Progenitor cell of endocrine pancreas (in vitro differentiated cells): ENCODE data around the gene ADCK2. TPM values are rescaled to one million over a fixed set of nuclear protein-coding genes. Genes with fewer than 3 reads are reported as not detected.

ENCODE experiments used
- DNase-seq: peaks from one replicate; pipeline ENCODE4 v3.0.0; 2021; ENCODE audit warnings: low spot score; ENCODE audit not compliant: unreplicated experiment
- H3K27ac Mint-ChIP-seq: 2 replicates; pipeline ENCODE4 v1.8.0; 2021; ENCODE audit warnings: mild to moderate bottlenecking, moderate library complexity, mixed read lengths
- H3K27me3 Mint-ChIP-seq: 2 replicates; pipeline ENCODE4 v1.8.0; 2021; ENCODE audit warnings: mixed read lengths
- H3K36me3 Mint-ChIP-seq: 2 replicates; pipeline ENCODE4 v1.8.0; 2022; ENCODE audit warnings: mixed read lengths; ENCODE audit not compliant: insufficient read depth
- H3K4me1 Mint-ChIP-seq: 2 replicates; pipeline ENCODE4 v1.8.0; 2021; ENCODE audit warnings: low read depth, mixed read lengths
- H3K4me3 Mint-ChIP-seq: 2 replicates; pipeline ENCODE4 v1.8.0; 2021; ENCODE audit warnings: low read depth, mild to moderate bottlenecking, moderate library complexity, mixed read lengths
- H3K9me3 Mint-ChIP-seq: 2 replicates; pipeline ENCODE4 v1.8.0; 2021; ENCODE audit warnings: low read depth, mixed read lengths
- CTCF ChIP-seq: fragments of 200-600 bp; sonication (generic); IDR thresholded peaks from one replicate; pipeline ENCODE4 v1.5.0; 2021; ENCODE audit warnings: antibody characterized with exemption, mild to moderate bottlenecking; ENCODE audit not compliant: unreplicated experiment
- total RNA-seq: library from RNA; stranded (reverse); gene quantifications from 2 replicates; pipeline ENCODE4 v1.2.1, GENCODE V29; 2021

The ADCK2 gene
- total RNA-seq, 1 donor from 2014 or later: 21.9 TPM

GRCh38 chr7:140714331-140715040 is 41.7 kb downstream of the ADCK2 start:
- H3K27ac Mint-ChIP-seq: no peak overlapping the region
- H3K36me3 Mint-ChIP-seq: peaks cover 36% of the 10 kb centered on the region
- no peaks in the 10 kb centered on the region for H3K27me3 Mint-ChIP-seq
- H3K4me1 Mint-ChIP-seq: no peaks in the 10 kb centered on the region
- peaks cover 20% of the 10 kb centered on the region for H3K9me3 Mint-ChIP-seq
- DNase-seq: no peak
- H3K4me3 Mint-ChIP-seq: no peak overlapping the region
- TF ChIP-seq CTCF: no peak

GRCh38 chr7:140719721-140720120 is 47.0 kb downstream of the ADCK2 start:
- peaks cover 2% of the 10 kb centered on the region for H3K9me3 Mint-ChIP-seq
- no peaks in the 10 kb centered on the region for H3K27me3 Mint-ChIP-seq
- H3K27ac Mint-ChIP-seq: no peak overlapping the region
- DNase-seq: no peak
- H3K4me1 Mint-ChIP-seq: no peaks in the 10 kb centered on the region
- no peak for TF ChIP-seq CTCF
- no peak overlapping the region for H3K4me3 Mint-ChIP-seq
- H3K36me3 Mint-ChIP-seq: peaks cover 8% of the 10 kb centered on the region

DNA sequence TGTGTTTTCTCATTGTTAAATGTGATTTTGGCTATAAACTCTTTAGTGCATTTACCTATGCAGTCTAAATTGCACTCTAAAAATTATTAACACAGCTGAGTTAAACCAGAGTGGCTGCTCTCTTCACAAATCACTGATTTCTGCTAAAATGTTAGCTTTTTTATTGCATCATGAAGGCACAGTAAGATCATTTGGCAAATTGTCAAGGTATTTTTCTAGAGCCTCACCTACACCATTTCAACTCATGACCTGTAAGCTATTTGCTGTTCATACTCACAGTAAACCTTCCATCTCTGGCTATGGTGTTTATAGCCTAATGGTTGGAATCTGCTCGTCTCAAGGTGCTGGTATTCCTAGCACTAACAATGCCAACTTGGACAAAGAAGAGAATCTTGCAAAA is 49.5 kb downstream of the ADCK2 start:
- H3K27ac Mint-ChIP-seq: no peak overlapping the region
- no peak for DNase-seq
- H3K4me1 Mint-ChIP-seq: no peaks in the 10 kb centered on the region
- H3K27me3 Mint-ChIP-seq: no peaks in the 10 kb centered on the region
- TF ChIP-seq CTCF: no peak
- no peak overlapping the region for H3K4me3 Mint-ChIP-seq
- H3K9me3 Mint-ChIP-seq: no peaks in the 10 kb centered on the region
- peaks cover 5% of the 10 kb centered on the region for H3K36me3 Mint-ChIP-seq

DNA sequence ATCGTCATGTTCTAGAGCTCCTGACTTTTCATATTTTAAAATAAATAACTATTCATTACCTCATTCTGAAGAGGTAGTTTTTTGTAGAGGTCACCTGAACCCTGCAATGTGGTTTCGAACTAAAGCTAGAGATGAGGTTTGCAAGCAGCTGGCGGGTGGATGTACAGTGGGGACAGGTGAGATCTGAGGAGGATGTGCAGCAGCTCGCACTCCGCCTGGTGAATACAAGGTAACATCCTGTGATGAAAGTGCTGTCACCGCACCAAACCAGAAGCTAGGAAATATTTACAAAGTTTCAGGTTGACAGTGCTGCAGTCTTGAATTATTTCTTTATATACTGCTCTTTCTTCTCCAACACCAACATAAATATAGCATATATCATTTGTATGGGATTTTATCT is 50.3 kb downstream of the ADCK2 start:
- Mint-ChIP-seq H3K4me3 (no peak overlapping the region), H3K27me3 (no peaks in the 10 kb centered on the region), H3K4me1 (no peaks in the 10 kb centered on the region), H3K9me3 (no peaks in the 10 kb centered on the region), H3K27ac (no peak overlapping the region), H3K36me3 (peaks cover 5% of the 10 kb centered on the region)
- TF ChIP-seq CTCF: no peak
- DNase-seq: no peak

- TF ChIP-seq CTCF: no peak
- H3K9me3 Mint-ChIP-seq: no peaks in the 10 kb centered on the region
Observed at GRCh38 chr7:140723574-140723973, 50.8 kb downstream of the ADCK2 start.

More at GRCh38 chr7:140723574-140723973, 50.8 kb downstream of the ADCK2 start:
- no peak overlapping the region for H3K27ac Mint-ChIP-seq
- DNase-seq: no peak
- no peak overlapping the region for H3K4me3 Mint-ChIP-seq
- no peaks in the 10 kb centered on the region for H3K27me3 Mint-ChIP-seq
- peaks cover 5% of the 10 kb centered on the region for H3K36me3 Mint-ChIP-seq
- no peaks in the 10 kb centered on the region for H3K4me1 Mint-ChIP-seq
